Measurements from ENCODE around the gene LTA. TPM values are rescaled to one million over a fixed set of nuclear protein-coding genes. Genes with fewer than 3 reads are reported as not detected.

Gene LTA
- total RNA-seq, 2 experiments from 2014 or later = 21.8 to 70.0 TPM

- Mint-ChIP-seq H3K27ac (peak overlapping the region; percentile 67), H3K36me3 (peaks cover 18% of the 10 kb centered on the region), H3K4me1 (peaks cover 55% of the 10 kb centered on the region), H3K4me3 (no peak overlapping the region), H3K27me3 (peaks cover 56% of the 10 kb centered on the region), H3K9me3 (ENCODE audit: low read depth) (no peaks in the 10 kb centered on the region)
- DNase-seq (no peak), ATAC-seq (no peak)
- CTCF ChIA-PET = interaction anchor here (0.7 to 7.6 kb wide), 9 partner anchors 8 to 73 kb away, joined by 3 to 96 read pairs (median 16); partner anchors contain the start of genes DDX39B, LTB and NCR3
These were observed 4.3 kb upstream of the LTA start for GRCh38 chr6:31567531-31568370.

DNA sequence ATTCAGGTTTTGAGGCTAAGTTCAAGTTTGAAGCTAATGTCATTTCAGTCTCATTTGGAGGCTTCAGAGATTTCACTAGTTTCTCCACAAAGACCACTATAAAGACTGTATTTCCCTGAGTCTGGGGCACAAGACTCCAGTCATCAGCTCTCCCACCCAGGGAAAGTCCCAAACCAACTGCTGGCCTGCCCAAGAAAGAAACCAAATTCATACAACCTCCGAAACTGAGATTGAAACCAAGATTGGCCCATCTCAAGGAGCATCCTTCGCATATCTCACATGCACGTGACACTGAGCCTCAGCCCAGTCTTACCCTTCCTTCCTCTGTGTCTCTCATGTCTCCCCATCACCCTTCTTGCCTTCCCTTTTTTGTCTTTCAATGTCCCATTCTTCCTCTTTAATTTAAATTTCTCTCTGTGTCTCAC lies 3.5 kb upstream of the LTA start:
- H3K36me3 Mint-ChIP-seq = peaks cover 12% of the 10 kb centered on the region
- CTCF ChIA-PET = interaction anchor here (1.1 to 7.6 kb wide), 9 partner anchors 8 to 29 kb away, joined by 3 to 96 read pairs (median 16); partner anchors contain the start of genes DDX39B, LTB, NCR3 and NFKBIL1
- no peaks in the 10 kb centered on the region for H3K9me3 Mint-ChIP-seq (ENCODE audit: low read depth)
- H3K4me3 Mint-ChIP-seq = peak overlapping the region; percentile 8
- peaks cover 63% of the 10 kb centered on the region for H3K4me1 Mint-ChIP-seq
- peak; percentile 68 for ATAC-seq
- H3K27ac Mint-ChIP-seq = peak overlapping the region; percentile 67
- peak; percentile 89 for DNase-seq
- H3K27me3 Mint-ChIP-seq = peaks cover 49% of the 10 kb centered on the region

DNA sequence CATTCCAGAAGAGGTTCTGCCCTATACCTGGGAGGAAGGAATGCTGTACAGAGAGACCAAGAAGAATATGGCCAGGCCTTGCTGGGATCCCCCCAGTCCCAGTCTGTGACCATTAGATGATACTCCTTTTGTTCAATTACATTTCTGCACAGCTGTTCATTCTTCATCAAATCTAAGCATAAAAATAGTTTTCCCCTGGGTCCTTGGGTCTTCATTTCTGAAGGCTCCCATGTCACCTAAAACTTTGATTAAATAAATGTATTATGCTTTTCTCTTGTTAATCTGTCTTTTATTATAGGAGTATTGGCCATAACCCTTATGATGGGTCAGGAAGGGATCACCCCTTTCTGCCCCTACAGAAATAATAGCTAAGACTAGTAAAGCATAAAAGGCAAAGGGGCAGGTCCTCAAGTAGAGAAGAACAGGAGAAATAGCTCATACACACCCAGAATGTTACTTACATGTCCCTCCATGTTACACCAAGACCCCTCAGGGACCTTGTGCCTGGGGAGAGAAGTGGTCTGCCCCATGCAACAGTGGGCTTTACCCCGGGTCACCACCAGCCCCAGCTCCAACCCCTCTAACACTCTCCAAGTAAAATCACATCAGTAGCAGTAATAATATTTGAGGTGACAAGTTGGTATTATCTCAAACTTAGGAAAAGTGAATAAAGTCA lies 2.1 kb upstream of the LTA start:
- CTCF ChIA-PET = interaction anchor here (0.6 to 7.6 kb wide), 11 partner anchors 10 to 49 kb away, joined by 3 to 96 read pairs (median 10); partner anchors contain the start of genes DDX39B, LST1, LTB and NCR3
- DNase-seq (no peak), ATAC-seq (no peak)
- Mint-ChIP-seq H3K36me3 (peaks cover 7% of the 10 kb centered on the region), H3K27ac (no peak overlapping the region), H3K4me3 (no peak overlapping the region), H3K4me1 (peaks cover 74% of the 10 kb centered on the region), H3K27me3 (peaks cover 38% of the 10 kb centered on the region), H3K9me3 (ENCODE audit: low read depth) (no peaks in the 10 kb centered on the region)

- Mint-ChIP-seq H3K4me1 (peaks cover 88% of the 10 kb centered on the region), H3K4me3 (peak overlapping the region; percentile 89), H3K36me3 (peaks cover 30% of the 10 kb centered on the region), H3K27ac (peak overlapping the region; percentile 94), H3K27me3 (peaks cover 15% of the 10 kb centered on the region), H3K9me3 (ENCODE audit: low read depth) (no peaks in the 10 kb centered on the region)
- ATAC-seq = no peak
- CTCF ChIA-PET = interaction anchor here (6.1 to 17.5 kb wide), 3 partner anchors 12 to 23 kb away, joined by 102 to 931 read pairs (median 189); partner anchors contain the start of genes ATP6V1G2, LST1, LTB and NCR3
- no peak for DNase-seq
These were observed 1.4 kb downstream of the LTA start for GRCh38 chr6:31573239-31574105.

DNA sequence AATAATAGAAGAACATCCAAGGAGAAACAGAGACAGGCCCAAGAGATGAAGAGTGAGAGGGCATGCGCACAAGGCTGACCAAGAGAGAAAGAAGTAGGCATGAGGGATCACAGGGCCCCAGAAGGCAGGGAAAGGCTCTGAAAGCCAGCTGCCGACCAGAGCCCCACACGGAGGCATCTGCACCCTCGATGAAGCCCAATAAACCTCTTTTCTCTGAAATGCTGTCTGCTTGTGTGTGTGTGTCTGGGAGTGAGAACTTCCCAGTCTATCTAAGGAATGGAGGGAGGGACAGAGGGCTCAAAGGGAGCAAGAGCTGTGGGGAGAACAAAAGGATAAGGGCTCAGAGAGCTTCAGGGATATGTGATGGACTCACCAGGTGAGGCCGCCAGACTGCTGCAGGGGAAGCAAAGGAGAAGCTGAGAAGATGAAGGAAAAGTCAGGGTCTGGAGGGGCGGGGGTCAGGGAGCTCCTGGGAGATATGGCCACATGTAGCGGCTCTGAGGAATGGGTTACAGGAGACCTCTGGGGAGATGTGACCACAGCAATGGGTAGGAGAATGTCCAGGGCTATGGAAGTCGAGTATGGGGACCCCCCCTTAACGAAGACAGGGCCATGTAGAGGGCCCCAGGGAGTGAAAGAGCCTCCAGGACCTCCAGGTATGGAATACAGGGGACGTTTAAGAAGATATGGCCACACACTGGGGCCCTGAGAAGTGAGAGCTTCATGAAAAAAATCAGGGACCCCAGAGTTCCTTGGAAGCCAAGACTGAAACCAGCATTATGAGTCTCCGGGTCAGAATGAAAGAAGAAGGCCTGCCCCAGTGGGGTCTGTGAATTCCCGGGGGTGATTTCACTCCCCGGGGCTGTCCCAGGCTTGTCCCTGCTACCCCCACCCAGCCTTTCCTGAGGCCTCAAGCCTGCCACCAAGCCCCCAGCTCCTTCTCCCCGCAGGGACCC lies 2.3 kb downstream of the LTA start:
- CTCF ChIA-PET = interaction anchor here (0.7 to 17.5 kb wide), 7 partner anchors 13 to 80 kb away, joined by 3 to 931 read pairs (median 4); partner anchors contain the start of genes ATP6V1G2, LST1, LTB and NCR3
- peaks cover 9% of the 10 kb centered on the region for H3K27me3 Mint-ChIP-seq
- peak overlapping the region; percentile 92 for H3K27ac Mint-ChIP-seq
- peaks cover 33% of the 10 kb centered on the region for H3K36me3 Mint-ChIP-seq
- H3K4me3 Mint-ChIP-seq = peak overlapping the region; percentile 99
- ATAC-seq (no peak), DNase-seq (no peak)
- no peaks in the 10 kb centered on the region for H3K9me3 Mint-ChIP-seq (ENCODE audit: low read depth)
- peaks cover 88% of the 10 kb centered on the region for H3K4me1 Mint-ChIP-seq

GRCh38 chr6:31575335-31575901 lies 3.3 kb downstream of the LTA start, which contains the start of gene TNF:
TNF (plus strand) TSS chr6:31575565; CDS start chr6:31575742, 177 bp downstream.
- ATAC-seq = peak; percentile 32
- peaks cover 41% of the 10 kb centered on the region for H3K36me3 Mint-ChIP-seq
- no peaks in the 10 kb centered on the region for H3K9me3 Mint-ChIP-seq (ENCODE audit: low read depth)
- H3K27me3 Mint-ChIP-seq = no peaks in the 10 kb centered on the region
- peaks cover 87% of the 10 kb centered on the region for H3K4me1 Mint-ChIP-seq
- H3K4me3 Mint-ChIP-seq = peak within 1 kb of the TSS; percentile 99
- CTCF ChIA-PET = interaction anchor here (0.7 to 17.5 kb wide), 8 partner anchors 14 to 81 kb away, joined by 3 to 931 read pairs (median 5); partner anchors contain the start of genes ATP6V1G2, DDX39B, LST1 and LTB
- H3K27ac Mint-ChIP-seq = peak within 1 kb of the TSS; percentile 92
- peak; percentile 88 for DNase-seq

DNA sequence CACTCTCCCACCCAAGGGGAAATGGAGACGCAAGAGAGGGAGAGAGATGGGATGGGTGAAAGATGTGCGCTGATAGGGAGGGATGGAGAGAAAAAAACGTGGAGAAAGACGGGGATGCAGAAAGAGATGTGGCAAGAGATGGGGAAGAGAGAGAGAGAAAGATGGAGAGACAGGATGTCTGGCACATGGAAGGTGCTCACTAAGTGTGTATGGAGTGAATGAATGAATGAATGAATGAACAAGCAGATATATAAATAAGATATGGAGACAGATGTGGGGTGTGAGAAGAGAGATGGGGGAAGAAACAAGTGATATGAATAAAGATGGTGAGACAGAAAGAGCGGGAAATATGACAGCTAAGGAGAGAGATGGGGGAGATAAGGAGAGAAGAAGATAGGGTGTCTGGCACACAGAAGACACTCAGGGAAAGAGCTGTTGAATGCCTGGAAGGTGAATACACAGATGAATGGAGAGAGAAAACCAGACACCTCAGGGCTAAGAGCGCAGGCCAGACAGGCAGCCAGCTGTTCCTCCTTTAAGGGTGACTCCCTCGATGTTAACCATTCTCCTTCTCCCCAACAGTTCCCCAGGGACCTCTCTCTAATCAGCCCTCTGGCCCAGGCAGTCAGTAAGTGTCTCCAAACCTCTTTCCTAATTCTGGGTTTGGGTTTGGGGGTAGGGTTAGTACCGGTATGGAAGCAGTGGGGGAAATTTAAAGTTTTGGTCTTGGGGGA lies 4.0 kb downstream of the LTA start:
- no peaks in the 10 kb centered on the region for H3K9me3 Mint-ChIP-seq (ENCODE audit: low read depth)
- CTCF ChIA-PET = interaction anchor here (0.6 to 17.5 kb wide), 12 partner anchors 8 to 81 kb away, joined by 3 to 931 read pairs (median 4); partner anchors contain the start of genes ATP6V1G2, DDX39B, LST1 and LTB
- no peaks in the 10 kb centered on the region for H3K27me3 Mint-ChIP-seq
- H3K4me1 Mint-ChIP-seq = peaks cover 83% of the 10 kb centered on the region
- ATAC-seq (no peak), DNase-seq (no peak)
- H3K36me3 Mint-ChIP-seq = peaks cover 47% of the 10 kb centered on the region
- H3K27ac Mint-ChIP-seq = peak overlapping the region; percentile 92
- H3K4me3 Mint-ChIP-seq = peak overlapping the region; percentile 99

GRCh38 chr6:31576897-31577578 lies 4.9 kb downstream of the LTA start:
- CTCF ChIA-PET = interaction anchor here (1.1 to 17.5 kb wide), 10 partner anchors 7 to 253 kb away, joined by 3 to 931 read pairs (median 4); partner anchors contain the start of genes ATP6V1G2, DDX39B, LST1 and LTA
- Mint-ChIP-seq H3K27ac (peak overlapping the region; percentile 92), H3K9me3 (ENCODE audit: low read depth) (no peaks in the 10 kb centered on the region), H3K4me1 (peaks cover 74% of the 10 kb centered on the region), H3K36me3 (peaks cover 56% of the 10 kb centered on the region), H3K27me3 (no peaks in the 10 kb centered on the region), H3K4me3 (peak overlapping the region; percentile 99)
- peak; percentile 3 for ATAC-seq
- DNase-seq = peak; percentile 90

- CTCF ChIA-PET = interaction anchor here (1.3 to 17.5 kb wide), 7 partner anchors 8 to 253 kb away, joined by 3 to 931 read pairs (median 93); partner anchors contain the start of genes ATP6V1G2, LST1, LTA and LTB
- Mint-ChIP-seq H3K4me1 (peaks cover 73% of the 10 kb centered on the region), H3K4me3 (peak overlapping the region; percentile 99), H3K27ac (peak overlapping the region; percentile 92), H3K9me3 (ENCODE audit: low read depth) (no peaks in the 10 kb centered on the region), H3K27me3 (no peaks in the 10 kb centered on the region), H3K36me3 (peaks cover 59% of the 10 kb centered on the region)
- no peak for ATAC-seq
- no peak for DNase-seq
These were observed 5.5 kb downstream of the LTA start for GRCh38 chr6:31577579-31577966.
